ENCODE measurements around the gene NCAN.

- TF ChIP-seq EZH2 (IDR thresholded peaks at IDR 0.05; ENCODE audit: low read length, unreplicated experiment) (no peak), CTCF (conservative IDR thresholded peaks at IDR 0.05; ENCODE audit: low read depth, low read length) (no peak)
Observed at GRCh38 chr19:19257137-19257536, 45.4 kb downstream of the NCAN start.

All from PC-3 (cell line).